A172 (cell line): ENCODE results near the gene RNU1-4. TPM values are rescaled to one million over a fixed set of nuclear protein-coding genes. Genes with fewer than 3 reads are reported as not detected.

Source experiments
- total RNA-seq: library from RNA; depleted of rRNA; stranded (reverse); fragments of >200 nt; shearing (Covaris generic); gene quantifications from 2 replicates; pipeline ENCODE4 v1.2.3, GENCODE V29; 2014; rRNA removed

RNU1-4 gene
- total RNA-seq, 1 experiment from 2014 or later: 255 TPM

Other genes with a start within 250 kb of the RNU1-4 start
- gene RNU1-1, start 226.2 kb upstream of the RNU1-4 start, total RNA-seq: under 0.01 and 255 TPM in 2 replicates
- gene NBPF1, start 127.0 kb upstream of the RNU1-4 start, total RNA-seq: 19.8 and 35.1 TPM in 2 replicates
- under 0.01 and 255 TPM in 2 replicates for gene RNU1-3, start 73.6 kb upstream of the RNU1-4 start, total RNA-seq
- gene RNU1-2, start 155.5 kb downstream of the RNU1-4 start, total RNA-seq: under 0.01 and 255 TPM in 2 replicates
- gene CROCC, start 181.4 kb downstream of the RNU1-4 start, total RNA-seq: 3.4 and 5.0 TPM in 2 replicates
- 0.41 TPM in 1 of 2 replicates, not detected in the other for gene MFAP2, start 240.1 kb downstream of the RNU1-4 start, total RNA-seq